Measurements from ENCODE around the gene KATNB1.

Gene KATNB1

DNA sequence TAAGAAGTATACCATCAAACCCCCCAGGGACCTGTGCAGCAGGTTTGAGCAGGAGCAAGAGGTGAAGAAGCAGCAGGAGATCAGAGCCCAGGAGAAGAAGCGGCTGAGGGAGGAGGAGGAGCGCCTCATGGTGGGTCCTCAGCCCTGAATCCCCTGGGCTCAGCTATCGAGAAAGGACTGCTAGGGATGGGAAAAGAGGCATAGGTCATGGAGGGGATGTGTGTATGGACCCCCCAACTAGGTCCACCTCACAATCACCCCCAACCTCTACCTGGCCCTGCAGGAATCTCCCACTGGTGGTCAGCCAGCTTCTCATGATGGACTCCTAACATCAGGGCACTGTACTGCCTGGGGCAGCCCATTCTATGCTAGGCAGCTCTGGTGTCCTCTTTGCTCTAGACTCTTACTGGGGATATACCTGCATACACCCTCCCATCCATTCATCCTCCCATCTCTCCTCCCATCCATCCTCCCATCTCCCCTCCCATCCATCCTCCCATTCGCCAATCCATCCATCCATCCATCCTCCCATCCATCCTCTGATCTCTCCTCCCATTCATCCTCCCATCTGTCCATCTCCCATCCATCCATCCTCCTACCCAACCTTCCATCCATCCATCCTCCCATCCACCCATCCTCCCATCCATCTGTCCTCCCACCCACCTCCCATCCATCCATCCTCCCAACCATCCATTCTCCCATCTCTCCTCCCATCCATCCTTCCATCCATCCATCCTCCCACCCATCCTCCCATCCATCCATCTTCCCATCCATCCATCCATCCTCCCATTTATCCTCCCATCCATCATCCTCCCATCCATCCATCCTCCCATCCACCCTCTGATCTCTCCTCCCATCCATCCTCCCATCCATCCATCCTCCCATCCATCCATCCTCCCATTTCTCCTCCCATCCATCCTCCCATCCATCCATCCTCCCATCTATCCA, 30.4 kb upstream of the KATNB1 start:
- Histone ChIP-seq H3K9me3 (ENCODE audit: insufficient read depth, low read length, severe bottlenecking) (no peaks in the 10 kb centered on the region), H3K4me3 (ENCODE audit: low read depth in 1 of 2, low read length in 2 of 2) (no peak overlapping the region), H3K27ac (ENCODE audit: low read length) (no peak overlapping the region), H3K79me2 (ENCODE audit: insufficient read depth, low read length) (no peaks in the 10 kb centered on the region), H3K36me3 (ENCODE audit: insufficient read depth, low read length) (no peaks in the 10 kb centered on the region), H2AFZ (ENCODE audit: low read depth, low read length) (no peak overlapping the region), H3K4me1 (ENCODE audit: insufficient read depth, low read length) (no peaks in the 10 kb centered on the region), H3K27me3 (ENCODE audit: insufficient read depth, low read length, poor library complexity) (no peaks in the 10 kb centered on the region), H3K9ac (ENCODE audit: low read depth, low read length) (no peak overlapping the region), H3K4me2 (ENCODE audit: insufficient read depth, low read length) (no peak overlapping the region), H4K20me1 (ENCODE audit: insufficient read depth, low read length) (no peaks in the 10 kb centered on the region)
- DNase-seq (no peak), ATAC-seq (ENCODE audit: insufficient read depth, low read depth) (no peak)
- no peak for TF ChIP-seq EZH2 (IDR thresholded peaks at IDR 0.05; ENCODE audit: borderline replicate concordance, low read depth, low read length, severe bottlenecking)
- no peak for TF ChIP-seq CTCF (IDR thresholded peaks at IDR 0.05; ENCODE audit: borderline replicate concordance, extremely low read depth, low read length, poor library complexity, severe bottlenecking)

DNA sequence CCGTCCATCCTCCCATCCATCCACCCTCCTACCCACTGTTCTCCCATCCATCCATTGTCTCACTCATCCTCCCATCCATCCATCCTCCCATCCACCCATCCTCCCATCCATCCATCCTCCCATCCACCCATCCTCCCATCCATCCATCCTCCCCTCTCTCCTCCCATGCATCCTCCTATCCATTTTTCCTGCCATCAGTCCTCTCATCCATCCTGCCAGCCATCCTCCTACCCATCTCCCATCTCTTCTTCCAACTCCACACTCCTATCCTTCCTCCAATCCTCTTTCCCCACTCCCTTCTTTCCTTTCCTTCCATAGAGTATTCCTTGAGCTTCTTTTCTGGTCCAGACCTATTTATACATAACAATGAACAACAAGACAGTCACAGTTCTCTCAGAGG, 28.9 kb upstream of the KATNB1 start:
- H3K9ac ChIP-seq (ENCODE audit: low read depth, low read length): no peak overlapping the region
- no peak overlapping the region for H2AFZ ChIP-seq (ENCODE audit: low read depth, low read length)
- no peaks in the 10 kb centered on the region for H4K20me1 ChIP-seq (ENCODE audit: insufficient read depth, low read length)
- H3K36me3 ChIP-seq (ENCODE audit: insufficient read depth, low read length): no peaks in the 10 kb centered on the region
- H3K4me1 ChIP-seq (ENCODE audit: insufficient read depth, low read length): no peaks in the 10 kb centered on the region
- no peaks in the 10 kb centered on the region for H3K79me2 ChIP-seq (ENCODE audit: insufficient read depth, low read length)
- DNase-seq: no peak
- H3K9me3 ChIP-seq (ENCODE audit: insufficient read depth, low read length, severe bottlenecking): no peaks in the 10 kb centered on the region
- H3K4me2 ChIP-seq (ENCODE audit: insufficient read depth, low read length): no peak overlapping the region
- TF ChIP-seq EZH2 (IDR thresholded peaks at IDR 0.05; ENCODE audit: borderline replicate concordance, low read depth, low read length, severe bottlenecking): no peak
- TF ChIP-seq CTCF (IDR thresholded peaks at IDR 0.05; ENCODE audit: borderline replicate concordance, extremely low read depth, low read length, poor library complexity, severe bottlenecking): no peak
- H3K27me3 ChIP-seq (ENCODE audit: insufficient read depth, low read length, poor library complexity): peaks cover 5% of the 10 kb centered on the region
- no peak overlapping the region for H3K4me3 ChIP-seq (ENCODE audit: low read depth in 1 of 2, low read length in 2 of 2)
- H3K27ac ChIP-seq (ENCODE audit: low read length): no peak overlapping the region
- ATAC-seq (ENCODE audit: insufficient read depth, low read depth): no peak

DNA sequence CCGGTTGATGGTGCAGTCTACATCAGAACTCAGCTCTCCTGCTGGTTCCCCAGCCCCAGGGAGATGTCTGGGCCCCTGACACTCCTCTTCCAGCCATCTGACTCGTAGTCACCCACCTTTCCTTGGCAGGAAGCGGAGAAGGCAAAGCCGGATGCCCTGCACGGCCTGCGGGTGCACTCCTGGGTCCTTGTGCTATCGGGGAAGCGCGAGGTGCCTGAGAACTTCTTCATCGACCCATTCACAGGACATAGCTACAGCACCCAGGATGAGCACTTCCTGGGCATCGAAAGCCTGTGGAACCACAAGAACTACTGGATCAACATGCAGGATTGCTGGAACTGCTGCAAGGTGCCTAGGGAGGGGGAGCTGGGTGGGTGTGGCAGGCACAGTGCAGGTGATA, 28.2 kb upstream of the KATNB1 start:
- Histone ChIP-seq H3K27me3 (ENCODE audit: insufficient read depth, low read length, poor library complexity) (peaks cover 5% of the 10 kb centered on the region), H3K9me3 (ENCODE audit: insufficient read depth, low read length, severe bottlenecking) (no peaks in the 10 kb centered on the region), H3K4me1 (ENCODE audit: insufficient read depth, low read length) (no peaks in the 10 kb centered on the region), H3K4me2 (ENCODE audit: insufficient read depth, low read length) (no peak overlapping the region), H4K20me1 (ENCODE audit: insufficient read depth, low read length) (no peaks in the 10 kb centered on the region), H3K36me3 (ENCODE audit: insufficient read depth, low read length) (no peaks in the 10 kb centered on the region), H3K9ac (ENCODE audit: low read depth, low read length) (no peak overlapping the region), H3K27ac (ENCODE audit: low read length) (no peak overlapping the region), H2AFZ (ENCODE audit: low read depth, low read length) (no peak overlapping the region), H3K79me2 (ENCODE audit: insufficient read depth, low read length) (no peaks in the 10 kb centered on the region), H3K4me3 (ENCODE audit: low read depth in 1 of 2, low read length in 2 of 2) (no peak overlapping the region)
- DNase-seq: no peak
- TF ChIP-seq CTCF (IDR thresholded peaks at IDR 0.05; ENCODE audit: borderline replicate concordance, extremely low read depth, low read length, poor library complexity, severe bottlenecking): no peak
- TF ChIP-seq EZH2 (IDR thresholded peaks at IDR 0.05; ENCODE audit: borderline replicate concordance, low read depth, low read length, severe bottlenecking): no peak
- no peak for ATAC-seq (ENCODE audit: insufficient read depth, low read depth)

Data from DND-41 (cell line).